ENCODE measurements around the gene AFF3.

Gene AFF3

GRCh38 chr2:99877963-99878362 lies 264.4 kb downstream of the AFF3 start:
- H3K9me3 ChIP-seq (ENCODE audit: control insufficient read depth in 5 of 5, low read length in 5 of 5): no peaks in the 10 kb centered on the region
- no peaks in the 10 kb centered on the region for H3K27me3 ChIP-seq (ENCODE audit: control insufficient read depth in 5 of 5, insufficient read depth in 4 of 5, low read length in 5 of 5)
- H3K9ac ChIP-seq (ENCODE audit: low read length in 5 of 5): no peak overlapping the region
- no peak overlapping the region for H3K27ac ChIP-seq (ENCODE audit: low read depth, low read length)
- peaks cover 0 to 11% (median 9%) of the 10 kb centered on the region in 5 donors for H3K4me1 ChIP-seq (ENCODE audit: control insufficient read depth in 5 of 5, insufficient read depth in 5 of 5, low read length in 5 of 5)
- no peak overlapping the region for H3K4me3 ChIP-seq (ENCODE audit: low read depth in 1 of 5, low read length in 5 of 5)
- peaks cover 0 to 4% (median 0%) of the 10 kb centered on the region in 5 donors for H3K36me3 ChIP-seq (ENCODE audit: control insufficient read depth in 5 of 5, insufficient read depth in 5 of 5, low read length in 5 of 5)

GRCh38 chr2:99876956-99877355 lies 265.4 kb downstream of the AFF3 start:
- H3K9me3 ChIP-seq (ENCODE audit: control insufficient read depth in 5 of 5, low read length in 5 of 5): no peaks in the 10 kb centered on the region
- no peak overlapping the region for H3K4me3 ChIP-seq (ENCODE audit: low read depth in 1 of 5, low read length in 5 of 5)
- H3K27me3 ChIP-seq (ENCODE audit: control insufficient read depth in 5 of 5, insufficient read depth in 4 of 5, low read length in 5 of 5): no peaks in the 10 kb centered on the region
- peaks cover 0 to 6% (median 4%) of the 10 kb centered on the region in 5 donors for H3K4me1 ChIP-seq (ENCODE audit: control insufficient read depth in 5 of 5, insufficient read depth in 5 of 5, low read length in 5 of 5)
- no peak overlapping the region for H3K27ac ChIP-seq (ENCODE audit: low read depth, low read length)
- H3K36me3 ChIP-seq (ENCODE audit: control insufficient read depth in 5 of 5, insufficient read depth in 5 of 5, low read length in 5 of 5): peaks cover 0 to 4% (median 0%) of the 10 kb centered on the region in 5 donors
- H3K9ac ChIP-seq (ENCODE audit: low read length in 5 of 5): no peak overlapping the region

- peaks cover 0 to 4% (median 0%) of the 10 kb centered on the region in 5 donors for H3K36me3 ChIP-seq (ENCODE audit: control insufficient read depth in 5 of 5, insufficient read depth in 5 of 5, low read length in 5 of 5)
- H3K9me3 ChIP-seq (ENCODE audit: control insufficient read depth in 5 of 5, low read length in 5 of 5): no peaks in the 10 kb centered on the region
- H3K27me3 ChIP-seq (ENCODE audit: control insufficient read depth in 5 of 5, insufficient read depth in 4 of 5, low read length in 5 of 5): no peaks in the 10 kb centered on the region
- no peaks in the 10 kb centered on the region for H3K4me1 ChIP-seq (ENCODE audit: control insufficient read depth in 5 of 5, insufficient read depth in 5 of 5, low read length in 5 of 5)
- no peak overlapping the region for H3K27ac ChIP-seq (ENCODE audit: low read depth, low read length)
- no peak overlapping the region for H3K4me3 ChIP-seq (ENCODE audit: low read depth in 1 of 5, low read length in 5 of 5)
- no peak overlapping the region for H3K9ac ChIP-seq (ENCODE audit: low read length in 5 of 5)
Observed at GRCh38 chr2:99875627-99876201, 266.7 kb downstream of the AFF3 start.

GRCh38 chr2:99868260-99868659 lies 274.1 kb downstream of the AFF3 start:
- Histone ChIP-seq H3K36me3 (ENCODE audit: control insufficient read depth in 5 of 5, insufficient read depth in 5 of 5, low read length in 5 of 5) (peaks cover 0 to under 1% (median 0%) of the 10 kb centered on the region in 5 donors), H3K27ac (ENCODE audit: low read depth, low read length) (no peak overlapping the region), H3K9me3 (ENCODE audit: control insufficient read depth in 5 of 5, low read length in 5 of 5) (no peaks in the 10 kb centered on the region), H3K4me3 (ENCODE audit: low read depth in 1 of 5, low read length in 5 of 5) (no peak overlapping the region), H3K4me1 (ENCODE audit: control insufficient read depth in 5 of 5, insufficient read depth in 5 of 5, low read length in 5 of 5) (peaks cover 2 to 22% (median 17%) of the 10 kb centered on the region in 5 donors), H3K9ac (ENCODE audit: low read length in 5 of 5) (no peak overlapping the region), H3K27me3 (ENCODE audit: control insufficient read depth in 5 of 5, insufficient read depth in 4 of 5, low read length in 5 of 5) (no peaks in the 10 kb centered on the region)

GRCh38 chr2:99867770-99868169 lies 274.6 kb downstream of the AFF3 start:
- Histone ChIP-seq H3K9me3 (ENCODE audit: control insufficient read depth in 5 of 5, low read length in 5 of 5) (no peaks in the 10 kb centered on the region), H3K27ac (ENCODE audit: low read depth, low read length) (no peak overlapping the region), H3K4me1 (ENCODE audit: control insufficient read depth in 5 of 5, insufficient read depth in 5 of 5, low read length in 5 of 5) (peaks cover 2 to 22% (median 17%) of the 10 kb centered on the region in 5 donors)

GRCh38 chr2:99865818-99866676 lies 276.3 kb downstream of the AFF3 start:
- Histone ChIP-seq H3K4me1 (ENCODE audit: control insufficient read depth in 5 of 5, insufficient read depth in 5 of 5, low read length in 5 of 5) (peaks cover 2 to 25% (median 21%) of the 10 kb centered on the region in 5 donors), H3K4me3 (ENCODE audit: low read depth in 1 of 5, low read length in 5 of 5) (no peak overlapping the region), H3K36me3 (ENCODE audit: control insufficient read depth in 5 of 5, insufficient read depth in 5 of 5, low read length in 5 of 5) (no peaks in the 10 kb centered on the region), H3K27me3 (ENCODE audit: control insufficient read depth in 5 of 5, insufficient read depth in 4 of 5, low read length in 5 of 5) (no peaks in the 10 kb centered on the region), H3K9ac (ENCODE audit: low read length in 5 of 5) (no peak overlapping the region), H3K27ac (ENCODE audit: low read depth, low read length) (no peak overlapping the region), H3K9me3 (ENCODE audit: control insufficient read depth in 5 of 5, low read length in 5 of 5) (no peaks in the 10 kb centered on the region)

More at GRCh38 chr2:99867770-99868169, 274.6 kb downstream of the AFF3 start:
- Histone ChIP-seq H3K9ac (ENCODE audit: low read length in 5 of 5) (no peak overlapping the region), H3K4me3 (ENCODE audit: low read depth in 1 of 5, low read length in 5 of 5) (no peak overlapping the region), H3K36me3 (ENCODE audit: control insufficient read depth in 5 of 5, insufficient read depth in 5 of 5, low read length in 5 of 5) (no peaks in the 10 kb centered on the region), H3K27me3 (ENCODE audit: control insufficient read depth in 5 of 5, insufficient read depth in 4 of 5, low read length in 5 of 5) (no peaks in the 10 kb centered on the region)

- H3K4me1 ChIP-seq (ENCODE audit: control insufficient read depth in 5 of 5, insufficient read depth in 5 of 5, low read length in 5 of 5): peaks cover 2 to 25% (median 21%) of the 10 kb centered on the region in 5 donors
- H3K9ac ChIP-seq (ENCODE audit: low read length in 5 of 5): no peak overlapping the region
- H3K9me3 ChIP-seq (ENCODE audit: control insufficient read depth in 5 of 5, low read length in 5 of 5): no peaks in the 10 kb centered on the region
- H3K27me3 ChIP-seq (ENCODE audit: control insufficient read depth in 5 of 5, insufficient read depth in 4 of 5, low read length in 5 of 5): no peaks in the 10 kb centered on the region
- H3K27ac ChIP-seq (ENCODE audit: low read depth, low read length): no peak overlapping the region
- H3K36me3 ChIP-seq (ENCODE audit: control insufficient read depth in 5 of 5, insufficient read depth in 5 of 5, low read length in 5 of 5): no peaks in the 10 kb centered on the region
- H3K4me3 ChIP-seq (ENCODE audit: low read depth in 1 of 5, low read length in 5 of 5): no peak overlapping the region
Observed at GRCh38 chr2:99864561-99865553, 277.5 kb downstream of the AFF3 start.

- Histone ChIP-seq H3K36me3 (ENCODE audit: control insufficient read depth in 5 of 5, insufficient read depth in 5 of 5, low read length in 5 of 5) (no peaks in the 10 kb centered on the region), H3K4me1 (ENCODE audit: control insufficient read depth in 5 of 5, insufficient read depth in 5 of 5, low read length in 5 of 5) (peaks cover 2 to 28% (median 26%) of the 10 kb centered on the region in 5 donors), H3K4me3 (ENCODE audit: low read depth in 1 of 5, low read length in 5 of 5) (no peak overlapping the region), H3K9me3 (ENCODE audit: control insufficient read depth in 5 of 5, low read length in 5 of 5) (no peaks in the 10 kb centered on the region), H3K27ac (ENCODE audit: low read depth, low read length) (no peak overlapping the region), H3K9ac (ENCODE audit: low read length in 5 of 5) (no peak overlapping the region), H3K27me3 (ENCODE audit: control insufficient read depth in 5 of 5, insufficient read depth in 4 of 5, low read length in 5 of 5) (no peaks in the 10 kb centered on the region)
Observed at GRCh38 chr2:99863903-99864270, 278.5 kb downstream of the AFF3 start.

GRCh38 chr2:99863236-99863902 lies 279.0 kb downstream of the AFF3 start:
- H3K27me3 ChIP-seq (ENCODE audit: control insufficient read depth in 5 of 5, insufficient read depth in 4 of 5, low read length in 5 of 5): no peaks in the 10 kb centered on the region
- no peak overlapping the region for H3K9ac ChIP-seq (ENCODE audit: low read length in 5 of 5)
- no peaks in the 10 kb centered on the region for H3K36me3 ChIP-seq (ENCODE audit: control insufficient read depth in 5 of 5, insufficient read depth in 5 of 5, low read length in 5 of 5)
- H3K4me1 ChIP-seq (ENCODE audit: control insufficient read depth in 5 of 5, insufficient read depth in 5 of 5, low read length in 5 of 5): peaks cover 2 to 29% (median 27%) of the 10 kb centered on the region in 5 donors
- no peak overlapping the region for H3K27ac ChIP-seq (ENCODE audit: low read depth, low read length)
- H3K9me3 ChIP-seq (ENCODE audit: control insufficient read depth in 5 of 5, low read length in 5 of 5): no peaks in the 10 kb centered on the region
- no peak overlapping the region for H3K4me3 ChIP-seq (ENCODE audit: low read depth in 1 of 5, low read length in 5 of 5)

All from subcutaneous abdominal adipose tissue (tissue), 5 donors.